Naive thymus-derived CD4-positive, alpha-beta T cell (primary cell): ENCODE measurements around the gene HM13. TPM values are rescaled to one million over a fixed set of nuclear protein-coding genes. Genes with fewer than 3 reads are reported as not detected.

Source experiments
- ATAC-seq: fragments of 150-1000 bp; cut with Tn5 transposase; 2 replicates; pipeline ENCODE4 v1.10.0; 2021; ENCODE audit warnings: mild to moderate bottlenecking, moderate library complexity
- CTCF ChIA-PET: fragments of 350-600 bp; sonication (Branson Sonifier 250); formaldehyde crosslinking; loops from one replicate; lab custom pipeline; 2021; ENCODE audit warnings: antibody characterized with exemption; lab: Charles Lee
- POLR2A ChIA-PET: fragments of 350-600 bp; sonication (Branson Sonifier 250); formaldehyde crosslinking; loops from one replicate; lab custom pipeline; 2021; ENCODE audit warnings: antibody characterized with exemption, inconsistent platforms; lab: Charles Lee
- DNase-seq, 9 donors: peaks; one replicate each; pipeline versions ENCODE4 v3.0.0 to v3.0.0-alpha.2; 2020 to 2022; ENCODE audit warnings: mixed read lengths in 1 of 9
- H3K27ac ChIP-seq: one replicate; pipeline ENCODE4 v1.7.0; 2013; ENCODE audit warnings: mild to moderate bottlenecking, low read depth, low read length, moderate library complexity
- H3K27me3 ChIP-seq, 2 donors: one replicate each; pipeline ENCODE4 v1.7.0; 2013; ENCODE audit warnings: low read length in 2 of 2, mild to moderate bottlenecking in 2 of 2, moderate library complexity in 2 of 2; ENCODE audit not compliant: control insufficient read depth in 2 of 2, insufficient read depth in 2 of 2
- H3K36me3 ChIP-seq, 3 experiments: 1 replicate in 2 of 3; 2 replicates in 1 of 3; pipeline ENCODE4 v1.7.0; 2013; ENCODE audit warnings: low read length in 3 of 3, mild to moderate bottlenecking in 3 of 3, moderate library complexity in 1 of 3; ENCODE audit not compliant: insufficient read depth in 3 of 3, control insufficient read depth in 2 of 3
- H3K4me1 ChIP-seq, 2 donors: one replicate each; pipeline ENCODE4 v1.7.0; 2013; ENCODE audit warnings: low read length in 2 of 2, mild to moderate bottlenecking in 2 of 2, moderate library complexity in 1 of 2; ENCODE audit not compliant: control insufficient read depth in 2 of 2, insufficient read depth in 2 of 2
- H3K4me3 ChIP-seq: 2 replicates; pipeline ENCODE4 v1.7.0; 2013; ENCODE audit warnings: mild to moderate bottlenecking, low read length
- H3K9me3 ChIP-seq, 3 experiments: 1 replicate in 2 of 3; 2 replicates in 1 of 3; pipeline ENCODE4 v1.7.0; 2013; ENCODE audit warnings: low read length in 3 of 3; ENCODE audit not compliant: control insufficient read depth in 2 of 3
- H3K27ac Mint-ChIP-seq, 9 donors: one replicate each; pipeline ENCODE4 v1.8.0; 2020 to 2022; ENCODE audit warnings: mixed read lengths in 9 of 9, mild to moderate bottlenecking in 8 of 9, moderate library complexity in 5 of 9, inconsistent platforms in 2 of 9
- H3K27me3 Mint-ChIP-seq, 5 donors: one replicate each; pipeline ENCODE4 v1.8.0; 2021 to 2022; ENCODE audit warnings: mixed read lengths in 5 of 5, mild to moderate bottlenecking in 1 of 5
- H3K36me3 Mint-ChIP-seq, 5 donors: one replicate each; pipeline ENCODE4 v1.8.0; 2020 to 2022; ENCODE audit warnings: mixed read lengths in 5 of 5, mild to moderate bottlenecking in 3 of 5, inconsistent platforms in 1 of 5
- H3K4me1 Mint-ChIP-seq, 7 donors: one replicate each; pipeline ENCODE4 v1.8.0; 2020 to 2022; ENCODE audit warnings: mixed read lengths in 7 of 7, mild to moderate bottlenecking in 3 of 7, inconsistent platforms in 1 of 7
- H3K4me3 Mint-ChIP-seq, 10 donors: one replicate each; pipeline ENCODE4 v1.8.0; 2020 to 2022; ENCODE audit warnings: mild to moderate bottlenecking in 10 of 10, mixed read lengths in 10 of 10, moderate library complexity in 6 of 10, inconsistent platforms in 2 of 10
- H3K9me3 Mint-ChIP-seq, 11 donors: one replicate each; pipeline ENCODE4 v1.8.0; 2020 to 2022; ENCODE audit warnings: mixed read lengths in 11 of 11, mild to moderate bottlenecking in 4 of 11, inconsistent platforms in 1 of 11, moderate library complexity in 1 of 11
- intact Hi-C, 2 donors: fragments of 100-400 bp; cut with micrococcal nuclease; formaldehyde crosslinking; loops; one replicate each; pipeline ENCODE4 v1.15.1; 2023
- polyA plus RNA-seq, 2 donors: library from polyadenylated mRNA; unstranded; fragments of 300-500 nt; fragmentation: Illumina TruSeq; gene quantifications; one replicate each; pipeline ENCODE4 v1.2.3, GENCODE V29; 2021
- total RNA-seq, 6 experiments: library from RNA in 5 of 6; stranded (reverse) in 5 of 6; gene quantifications; 1 replicate in 5 of 6; 2 replicates in 1 of 6; pipeline ENCODE4 v1.2.3 and lab custom pipeline; 2021 to 2026

The HM13 gene
- total and polyA plus RNA-seq, 7 experiments from 2014 or later: 102 to 197 (median 133) TPM

GRCh38 chr20:31527266-31527665 is 13.0 kb downstream of the HM13 start:
- CTCF ChIA-PET: interaction anchor here (0.6 kb wide), 1 partner anchor 78 kb away, joined by 3 read pairs; the partner anchor contains the start of gene ID1
- peaks cover 6 to 50% (median 9%) of the 10 kb centered on the region in 3 experiments for H3K36me3 ChIP-seq
- no peak for ATAC-seq

GRCh38 chr20:31535298-31535697 is 21.1 kb downstream of the HM13 start:
- Mint-ChIP-seq H3K36me3 (peaks cover 21 to 57% (median 33%) of the 10 kb centered on the region in 5 donors), H3K27me3 (no peaks in the 10 kb centered on the region), H3K9me3 (no peaks in the 10 kb centered on the region), H3K4me3 (no peak overlapping the region), H3K27ac (no peak overlapping the region), H3K4me1 (peaks cover 9 to 34% (median 17%) of the 10 kb centered on the region in 7 donors)
- Histone ChIP-seq H3K4me1 (peaks cover 0 to 3% of the 10 kb centered on the region in 2 donors), H3K4me3 (no peak overlapping the region), H3K27me3 (no peaks in the 10 kb centered on the region), H3K36me3 (peaks cover 11 to 91% (median 23%) of the 10 kb centered on the region in 3 experiments), H3K27ac (no peak overlapping the region), H3K9me3 (no peaks in the 10 kb centered on the region)
- ATAC-seq (no peak), DNase-seq (no peak)
- CTCF ChIA-PET: no interaction called here
- POLR2A ChIA-PET: no interaction called here
- intact Hi-C loops: no loop called here

More at GRCh38 chr20:31527266-31527665, 13.0 kb downstream of the HM13 start:
- H3K4me1 ChIP-seq: no peaks in the 10 kb centered on the region
- intact Hi-C loops: no loop called here
- H3K4me3 ChIP-seq: no peak overlapping the region
- H3K27me3 ChIP-seq: no peaks in the 10 kb centered on the region
- POLR2A ChIA-PET: interaction anchor here (0.6 kb wide), 1 partner anchor 10 kb away, joined by 3 read pairs; no protein-coding TSS in a partner anchor
- H3K27ac ChIP-seq: no peak overlapping the region
- Mint-ChIP-seq H3K27me3 (no peaks in the 10 kb centered on the region), H3K27ac (peak overlapping the region in 1 of 9 donors; percentile 11), H3K4me3 (no peak overlapping the region), H3K4me1 (peaks cover 0 to 25% (median 22%) of the 10 kb centered on the region in 7 donors), H3K36me3 (peaks cover 6 to 35% (median 12%) of the 10 kb centered on the region in 5 donors), H3K9me3 (no peaks in the 10 kb centered on the region)
- DNase-seq: no peak
- H3K9me3 ChIP-seq: no peaks in the 10 kb centered on the region

- H3K36me3 Mint-ChIP-seq: peaks cover 21 to 49% (median 28%) of the 10 kb centered on the region in 5 donors
These were observed 22.3 kb downstream of the HM13 start for GRCh38 chr20:31536575-31536974.

GRCh38 chr20:31537116-31537871 is 23.1 kb downstream of the HM13 start:
- peaks cover 11 to 38% (median 17%) of the 10 kb centered on the region in 7 donors for H3K4me1 Mint-ChIP-seq
- CTCF ChIA-PET: interaction anchor here (0.6 to 1.4 kb wide), 3 partner anchors 9 to 76 kb away, joined by 3 read pairs; no protein-coding TSS in a partner anchor

More at GRCh38 chr20:31536575-31536974, 22.3 kb downstream of the HM13 start:
- Histone ChIP-seq H3K27me3 (no peaks in the 10 kb centered on the region), H3K36me3 (peaks cover 8 to 85% (median 23%) of the 10 kb centered on the region in 3 experiments), H3K27ac (no peak overlapping the region), H3K9me3 (no peaks in the 10 kb centered on the region), H3K4me1 (peaks cover 0 to 3% of the 10 kb centered on the region in 2 donors), H3K4me3 (no peak overlapping the region)
- ChIA-PET CTCF (no interaction called here), POLR2A (interaction anchor here (1.2 kb wide), 1 partner anchor 15 kb away, joined by 3 read pairs; no protein-coding TSS in a partner anchor)
- intact Hi-C loops: no loop called here
- DNase-seq: no peak
- no peak for ATAC-seq
- H3K4me3 Mint-ChIP-seq: no peak overlapping the region
- no peaks in the 10 kb centered on the region for H3K9me3 Mint-ChIP-seq
- peaks cover 9 to 31% (median 17%) of the 10 kb centered on the region in 7 donors for H3K4me1 Mint-ChIP-seq
- H3K27me3 Mint-ChIP-seq: no peaks in the 10 kb centered on the region
- H3K27ac Mint-ChIP-seq: peak overlapping the region in 1 of 9 donors; percentile 29

GRCh38 chr20:31537890-31538289 is 23.6 kb downstream of the HM13 start:
- no peak overlapping the region for H3K4me3 ChIP-seq
- peaks cover 0 to 3% of the 10 kb centered on the region in 2 donors for H3K4me1 ChIP-seq
- ChIA-PET POLR2A (interaction anchor here (0.6 to 1.2 kb wide), 2 partner anchors 10 to 13 kb away, joined by 3 read pairs; no protein-coding TSS in a partner anchor), CTCF (interaction anchor here (0.6 to 1.4 kb wide), 3 partner anchors 9 to 75 kb away, joined by 3 read pairs; no protein-coding TSS in a partner anchor)
- Mint-ChIP-seq H3K27me3 (no peaks in the 10 kb centered on the region), H3K4me1 (peaks cover 7 to 41% (median 20%) of the 10 kb centered on the region in 7 donors), H3K9me3 (no peaks in the 10 kb centered on the region), H3K27ac (peak overlapping the region in 3 of 9 donors; percentile 14 to 24 (median 20)), H3K36me3 (peaks cover 16 to 40% (median 25%) of the 10 kb centered on the region in 5 donors), H3K4me3 (no peak overlapping the region)
- intact Hi-C loops: no loop called here
- no peak for DNase-seq
- H3K9me3 ChIP-seq: no peaks in the 10 kb centered on the region
- peaks cover 8 to 85% (median 19%) of the 10 kb centered on the region in 3 experiments for H3K36me3 ChIP-seq
- H3K27ac ChIP-seq: no peak overlapping the region
- H3K27me3 ChIP-seq: no peaks in the 10 kb centered on the region
- peak; percentile 22 for ATAC-seq

More at GRCh38 chr20:31537116-31537871, 23.1 kb downstream of the HM13 start:
- DNase-seq (no peak), ATAC-seq (peak; percentile 18)
- Histone ChIP-seq H3K4me1 (peaks cover 0 to 3% of the 10 kb centered on the region in 2 donors), H3K36me3 (peaks cover 8 to 85% (median 23%) of the 10 kb centered on the region in 3 experiments), H3K27ac (no peak overlapping the region), H3K9me3 (no peaks in the 10 kb centered on the region), H3K4me3 (no peak overlapping the region), H3K27me3 (no peaks in the 10 kb centered on the region)
- intact Hi-C loops: no loop called here
- H3K9me3 Mint-ChIP-seq: no peaks in the 10 kb centered on the region
- H3K27me3 Mint-ChIP-seq: no peaks in the 10 kb centered on the region
- POLR2A ChIA-PET: interaction anchor here (0.6 to 1.2 kb wide), 2 partner anchors 10 to 14 kb away, joined by 3 read pairs; no protein-coding TSS in a partner anchor
- peak overlapping the region in 2 of 9 donors; percentile 31 to 43 for H3K27ac Mint-ChIP-seq
- peaks cover 21 to 43% (median 25%) of the 10 kb centered on the region in 5 donors for H3K36me3 Mint-ChIP-seq
- no peak overlapping the region for H3K4me3 Mint-ChIP-seq

- peaks cover 7 to 43% (median 20%) of the 10 kb centered on the region in 7 donors for H3K4me1 Mint-ChIP-seq
- intact Hi-C loops: no loop called here
- POLR2A ChIA-PET: no interaction called here
These were observed 24.1 kb downstream of the HM13 start for GRCh38 chr20:31538326-31538725.

More at GRCh38 chr20:31538326-31538725, 24.1 kb downstream of the HM13 start:
- ATAC-seq: no peak
- H3K4me3 ChIP-seq: no peak overlapping the region
- Mint-ChIP-seq H3K4me3 (no peak overlapping the region), H3K27me3 (no peaks in the 10 kb centered on the region), H3K36me3 (peaks cover 16 to 39% (median 25%) of the 10 kb centered on the region in 5 donors), H3K27ac (peak overlapping the region in 3 of 9 donors; percentile 14 to 36 (median 24)), H3K9me3 (no peaks in the 10 kb centered on the region)
- DNase-seq: no peak
- H3K4me1 ChIP-seq: peaks cover 0 to 3% of the 10 kb centered on the region in 2 donors
- no peaks in the 10 kb centered on the region for H3K9me3 ChIP-seq
- no peak overlapping the region for H3K27ac ChIP-seq
- H3K36me3 ChIP-seq: peaks cover 8 to 84% (median 19%) of the 10 kb centered on the region in 3 experiments
- CTCF ChIA-PET: interaction anchor here (0.6 to 1.6 kb wide), 4 partner anchors 8 to 75 kb away, joined by 3 to 4 read pairs (median 3); no protein-coding TSS in a partner anchor
- no peaks in the 10 kb centered on the region for H3K27me3 ChIP-seq
